Neuronal stem cell (in vitro differentiated cells): Measurements from ENCODE around the gene CDH2.

Source experiments
- DNase-seq: peaks from one replicate; pipeline ENCODE4 v3.0.0-alpha.2; 2013; ENCODE audit warnings: low spot score
- H2AFZ ChIP-seq: one replicate; pipeline ENCODE4 v1.6.1; 2013; ENCODE audit warnings: mild to moderate bottlenecking, low read length, inconsistent platforms
- H2AK5ac ChIP-seq: 2 replicates; pipeline ENCODE4 v1.6.1; 2013; ENCODE audit warnings: low read depth, mild to moderate bottlenecking, inconsistent platforms, low read length, moderate library complexity, mixed read lengths
- H2BK120ac ChIP-seq: 2 replicates; pipeline ENCODE4 v1.6.1; 2013; ENCODE audit warnings: low read depth, mild to moderate bottlenecking, inconsistent platforms, low read length, moderate library complexity, mixed read lengths
- H2BK12ac ChIP-seq: one replicate; pipeline ENCODE4 v1.6.1; 2013; ENCODE audit warnings: low read length, inconsistent platforms
- H2BK15ac ChIP-seq: 2 replicates; pipeline ENCODE4 v1.6.1; 2013; ENCODE audit warnings: mild to moderate bottlenecking, low read length, inconsistent platforms, mixed read lengths
- H2BK5ac ChIP-seq: one replicate; pipeline ENCODE4 v1.6.1; 2013; ENCODE audit warnings: inconsistent platforms, mild to moderate bottlenecking, low read length, moderate library complexity
- H3K14ac ChIP-seq: one replicate; pipeline ENCODE4 v1.6.1; 2013; ENCODE audit warnings: low read length, inconsistent platforms
- H3K18ac ChIP-seq: 2 replicates; pipeline ENCODE4 v1.6.1; 2013; ENCODE audit warnings: low read length, inconsistent platforms
- H3K23ac ChIP-seq: 2 replicates; pipeline ENCODE4 v1.6.1; 2013; ENCODE audit warnings: low read depth, mild to moderate bottlenecking, mixed read lengths, low read length, inconsistent platforms; ENCODE audit not compliant: poor library complexity
- H3K27ac ChIP-seq: replicated peaks from 3 replicates; pipeline ENCODE4 v1.5.1; 2013; ENCODE audit warnings: low read length, inconsistent platforms
- H3K27me3 ChIP-seq, 3 experiments: 2 replicates each; pipeline ENCODE4 v1.6.1; 2013; ENCODE audit warnings: low read length in 3 of 3, mild to moderate bottlenecking in 2 of 3, inconsistent platforms in 1 of 3, low read depth in 1 of 3, mixed read lengths in 1 of 3, moderate library complexity in 1 of 3; ENCODE audit not compliant: control insufficient read depth in 3 of 3, insufficient read depth in 3 of 3
- H3K36me3 ChIP-seq, 2 donors: replicated peaks in 1 of 2; 2 replicates each; pipeline ENCODE4 v1.6.1; 2013; ENCODE audit warnings: low read length in 2 of 2; ENCODE audit not compliant: control insufficient read depth in 2 of 2, insufficient read depth in 2 of 2
- H3K4ac ChIP-seq: 2 replicates; pipeline ENCODE4 v1.6.1; 2013; ENCODE audit warnings: inconsistent platforms, mild to moderate bottlenecking, low read length, moderate library complexity
- H3K4me1 ChIP-seq, 2 donors: 1 replicate in 1 of 2; 2 replicates in 1 of 2; pipeline ENCODE4 v1.6.1; 2013; ENCODE audit warnings: low read length in 2 of 2, low read depth in 1 of 2; ENCODE audit not compliant: control insufficient read depth in 2 of 2, insufficient read depth in 1 of 2
- H3K4me2 ChIP-seq: one replicate; pipeline ENCODE4 v1.6.1; 2013; ENCODE audit warnings: mild to moderate bottlenecking, low read length, inconsistent platforms; ENCODE audit not compliant: insufficient read depth, poor library complexity, severe bottlenecking
- H3K4me3 ChIP-seq, 2 donors: 2 replicates each; pipeline ENCODE4 v1.5.1; 2013; ENCODE audit warnings: low read length in 2 of 2, mild to moderate bottlenecking in 2 of 2, inconsistent platforms in 1 of 2, moderate library complexity in 1 of 2
- H3K79me1 ChIP-seq: one replicate; pipeline ENCODE4 v1.6.1; 2013; ENCODE audit warnings: low read depth, mild to moderate bottlenecking, inconsistent platforms, low read length, moderate library complexity
- H3K9ac ChIP-seq: one replicate; pipeline ENCODE4 v1.6.1; 2013; ENCODE audit warnings: mild to moderate bottlenecking, low read depth, low read length, inconsistent platforms; ENCODE audit not compliant: poor library complexity
- H3K9me3 ChIP-seq, 2 donors: replicated peaks in 1 of 2; 2 replicates each; pipeline versions ENCODE3 to v1.6.1; 2013; ENCODE audit warnings: low read length in 2 of 2, mild to moderate bottlenecking in 2 of 2, inconsistent platforms in 1 of 2, low read depth in 1 of 2, mixed read lengths in 1 of 2, moderate library complexity in 1 of 2; ENCODE audit not compliant: control insufficient read depth in 2 of 2, insufficient read depth in 1 of 2
- H4K8ac ChIP-seq: one replicate; pipeline ENCODE4 v1.6.1; 2013; ENCODE audit warnings: low read depth, mild to moderate bottlenecking, inconsistent platforms, low read length, moderate library complexity
- H4K91ac ChIP-seq: one replicate; pipeline ENCODE4 v1.6.1; 2013; ENCODE audit warnings: low read length, low read depth, mild to moderate bottlenecking, inconsistent platforms; ENCODE audit not compliant: poor library complexity
- WGBS, 2 donors: extraction: QIAGEN DNeasy Blood & Tissue Kit; methylation state at CpG; one replicate each; pipeline ENCODE4 v1.1.7; 2013; ENCODE audit warnings: missing lambda C conversion rate in 2 of 2, mixed read lengths in 1 of 2; ENCODE audit not compliant: insufficient read length in 2 of 2, insufficient replicate concordance in 1 of 2; ENCODE audit errors: extremely low coverage in 2 of 2; 5-methylcytosine and 5-hydroxymethylcytosine counted together

Gene CDH2

DNA sequence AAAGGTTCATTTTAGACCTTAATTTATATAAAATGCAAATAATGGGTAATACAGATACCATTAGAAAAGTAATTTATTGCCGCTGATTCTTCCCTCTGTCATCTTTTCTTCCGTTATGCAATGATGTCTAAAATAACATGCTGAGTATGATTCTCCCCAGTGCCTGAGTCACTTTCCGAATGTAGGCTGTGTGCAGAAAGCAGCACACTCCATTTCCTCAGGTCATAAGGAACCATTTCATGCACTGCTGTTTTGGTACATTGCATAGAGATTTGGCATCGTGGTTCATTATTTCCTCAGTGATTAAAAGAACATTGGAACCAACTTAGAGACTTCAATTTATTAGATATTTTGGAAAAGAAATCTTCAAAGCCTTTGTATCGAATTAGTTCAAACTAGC, 173.5 kb downstream of the CDH2 start:
- Histone ChIP-seq H4K91ac (no peak overlapping the region), H2BK12ac (no peak overlapping the region), H3K9ac (no peak overlapping the region), H3K9me3 (peaks cover 0 to 12% of the 10 kb centered on the region in 2 donors), H2BK120ac (no peak overlapping the region), H3K23ac (no peak overlapping the region), H3K4me1 (no peaks in the 10 kb centered on the region), H2AK5ac (no peak overlapping the region), H3K27me3 (no peaks in the 10 kb centered on the region), H3K4me2 (no peak overlapping the region), H3K18ac (no peak overlapping the region), H3K27ac (no peak overlapping the region), H3K14ac (no peak overlapping the region), H2BK15ac (no peak overlapping the region), H3K79me1 (no peaks in the 10 kb centered on the region), H3K36me3 (peaks cover 26 to 99% of the 10 kb centered on the region in 2 donors), H4K8ac (no peak overlapping the region), H2AFZ (no peak overlapping the region), H3K4me3 (no peak overlapping the region), H3K4ac (no peak overlapping the region), H2BK5ac (no peak overlapping the region)
- no CpG with 5 or more reads among the region's 5 CpGs for WGBS, 2 donors
- no peak for DNase-seq

DNA sequence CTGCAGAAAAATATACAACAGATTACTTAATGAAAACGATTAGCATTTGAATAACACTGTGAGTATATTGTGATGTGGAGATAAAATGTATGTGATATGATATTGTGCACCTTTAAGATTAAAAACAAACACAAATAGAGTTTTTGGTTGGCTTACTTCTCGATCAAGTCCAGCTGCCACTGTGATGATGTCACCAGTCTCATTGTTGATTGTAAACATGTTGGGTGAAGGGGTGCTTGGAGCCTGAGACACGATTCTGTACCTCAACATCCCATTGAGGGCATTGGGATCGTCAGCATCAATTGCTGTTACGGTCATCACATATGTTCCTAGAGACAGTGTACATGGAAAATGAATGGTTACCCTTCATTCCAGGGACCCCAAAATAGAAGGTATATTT, 174.1 kb downstream of the CDH2 start:
- Histone ChIP-seq H4K91ac (no peak overlapping the region), H3K9me3 (peaks cover 0 to 12% of the 10 kb centered on the region in 2 donors), H3K4me2 (no peak overlapping the region), H2AFZ (no peak overlapping the region), H3K4me3 (no peak overlapping the region), H3K14ac (no peak overlapping the region), H3K27me3 (no peaks in the 10 kb centered on the region), H2AK5ac (no peak overlapping the region), H3K36me3 (peaks cover 27 to 99% of the 10 kb centered on the region in 2 donors), H2BK15ac (no peak overlapping the region), H2BK12ac (no peak overlapping the region), H4K8ac (no peak overlapping the region), H3K4me1 (no peaks in the 10 kb centered on the region), H3K27ac (no peak overlapping the region), H2BK5ac (no peak overlapping the region), H3K79me1 (no peaks in the 10 kb centered on the region), H3K23ac (no peak overlapping the region), H3K18ac (no peak overlapping the region), H2BK120ac (no peak overlapping the region), H3K9ac (no peak overlapping the region), H3K4ac (no peak overlapping the region)
- no CpG with 5 or more reads among the region's 5 CpGs for WGBS, 2 donors
- DNase-seq, result no peak

DNA sequence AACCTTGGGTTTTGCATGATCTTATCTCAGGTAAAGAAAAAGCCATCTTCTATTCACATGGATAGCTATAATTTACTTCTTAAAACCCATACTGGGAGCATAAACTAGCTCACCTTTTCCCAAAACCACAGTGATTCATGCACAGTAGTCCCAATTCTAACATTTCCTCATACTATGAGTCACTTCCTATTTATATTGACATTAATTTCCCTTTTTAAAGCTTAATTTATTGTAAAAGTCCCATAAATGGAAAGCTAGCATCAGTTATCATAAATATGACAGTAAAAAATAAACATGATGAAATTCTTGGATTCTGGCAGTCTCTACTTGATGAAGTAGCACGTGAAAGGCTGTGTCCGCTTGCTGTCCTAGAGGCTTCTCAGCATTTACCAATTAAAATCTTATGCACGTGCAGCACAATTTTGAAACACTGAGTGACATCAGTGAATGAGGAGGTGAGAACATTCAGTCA, 180.1 kb downstream of the CDH2 start:
- no peaks in the 10 kb centered on the region for H3K4me1 ChIP-seq
- no peak overlapping the region for H3K27ac ChIP-seq
- no peak overlapping the region for H2AFZ ChIP-seq
- no peak overlapping the region for H3K18ac ChIP-seq
- peaks cover 0 to 12% of the 10 kb centered on the region in 2 donors for H3K9me3 ChIP-seq
- no peak overlapping the region for H3K9ac ChIP-seq
- H3K4me3 ChIP-seq, result no peak overlapping the region
- H3K14ac ChIP-seq, result no peak overlapping the region
- no peak overlapping the region for H3K4me2 ChIP-seq
- WGBS, 2 donors, result no CpG with 5 or more reads among the region's 3 CpGs
- no peak overlapping the region for H2AK5ac ChIP-seq
- no peaks in the 10 kb centered on the region for H3K79me1 ChIP-seq
- H2BK5ac ChIP-seq, result no peak overlapping the region
- H4K91ac ChIP-seq, result no peak overlapping the region
- H3K4ac ChIP-seq, result no peak overlapping the region
- no peak overlapping the region for H2BK12ac ChIP-seq
- H3K36me3 ChIP-seq, result peaks cover 29 to 97% of the 10 kb centered on the region in 2 donors
- H2BK15ac ChIP-seq, result no peak overlapping the region
- no peak overlapping the region for H3K23ac ChIP-seq
- no peak overlapping the region for H4K8ac ChIP-seq
- DNase-seq, result no peak
- no peaks in the 10 kb centered on the region for H3K27me3 ChIP-seq
- no peak overlapping the region for H2BK120ac ChIP-seq

DNA sequence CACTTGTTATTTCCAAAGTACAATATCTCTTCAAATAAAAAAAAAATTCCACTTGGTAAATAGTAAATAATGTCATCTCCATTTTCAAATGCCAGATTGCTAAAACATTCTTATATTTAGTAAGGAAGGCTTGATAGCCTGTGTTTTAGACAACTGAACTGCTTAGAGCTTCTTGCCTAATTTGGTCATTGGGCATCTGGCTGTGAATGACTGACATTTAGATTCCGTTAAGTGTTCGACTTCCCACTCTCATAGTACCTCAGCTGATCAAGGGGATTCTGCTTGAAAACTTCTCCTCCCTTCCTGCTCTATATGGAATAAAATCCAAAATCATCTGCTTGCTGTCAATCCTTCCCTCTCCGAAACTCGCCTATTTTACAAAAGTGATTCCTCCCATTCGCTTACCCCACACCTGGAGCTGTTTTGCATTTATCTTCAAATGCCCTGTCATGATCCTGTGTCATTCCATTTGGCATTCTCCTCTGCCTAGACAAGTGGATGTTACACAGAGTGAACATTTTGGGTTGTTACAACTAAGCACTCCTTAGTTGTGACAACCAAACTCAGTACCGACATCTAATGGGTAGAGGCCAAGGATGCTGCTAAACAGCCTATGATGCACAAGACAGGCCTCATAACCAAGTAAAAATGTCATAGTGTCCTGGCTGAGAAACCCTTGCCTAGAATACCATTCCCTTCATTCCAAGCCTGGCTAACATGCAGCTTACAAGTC, 181.0 kb downstream of the CDH2 start:
- no peak overlapping the region for H3K14ac ChIP-seq
- peaks cover 30 to 97% of the 10 kb centered on the region in 2 donors for H3K36me3 ChIP-seq
- H3K4me2 ChIP-seq, result no peak overlapping the region
- H3K27ac ChIP-seq, result no peak overlapping the region
- no peak overlapping the region for H2BK5ac ChIP-seq
- no peak overlapping the region for H3K4me3 ChIP-seq
- H2BK120ac ChIP-seq, result no peak overlapping the region
- 100% methylated on average over 2 of the region's 6 CpGs; no CpG with 5 or more reads in 1 of the 2 donors for WGBS, 2 donors
- H3K79me1 ChIP-seq, result no peaks in the 10 kb centered on the region
- no peak overlapping the region for H2BK15ac ChIP-seq
- H2AFZ ChIP-seq, result no peak overlapping the region
- H3K18ac ChIP-seq, result no peak overlapping the region
- no peak overlapping the region for H3K23ac ChIP-seq
- H2BK12ac ChIP-seq, result no peak overlapping the region
- DNase-seq, result no peak
- no peak overlapping the region for H4K8ac ChIP-seq
- no peak overlapping the region for H3K9ac ChIP-seq
- no peak overlapping the region for H3K4ac ChIP-seq
- no peak overlapping the region for H4K91ac ChIP-seq
- no peaks in the 10 kb centered on the region for H3K4me1 ChIP-seq
- H3K9me3 ChIP-seq, result peaks cover 0 to 12% of the 10 kb centered on the region in 2 donors
- H3K27me3 ChIP-seq, result no peaks in the 10 kb centered on the region
- no peak overlapping the region for H2AK5ac ChIP-seq
